WI38 (cell line): ENCODE data around the gene SIL1.

Source experiments
- H3K4me3 ChIP-seq: 2 replicates; pipeline ENCODE4 v1.5.1; 2011; ENCODE audit warnings: low read depth, mild to moderate bottlenecking, control low read depth, low read length
- CTCF ChIP-seq: IDR thresholded peaks from 2 replicates; pipeline ENCODE4 v1.5.1; 2012; ENCODE audit warnings: low read depth, mild to moderate bottlenecking, control low read depth, low read length

SIL1 gene

GRCh38 chr5:139148986-139149385 lies 49.2 kb downstream of the SIL1 start:
- H3K4me3 ChIP-seq: no peak overlapping the region
- no peak for TF ChIP-seq CTCF

- TF ChIP-seq CTCF: no peak
- H3K4me3 ChIP-seq: no peak overlapping the region
These were observed 49.9 kb downstream of the SIL1 start for GRCh38 chr5:139148306-139148705.

- no peak for TF ChIP-seq CTCF
- no peak overlapping the region for H3K4me3 ChIP-seq
These were observed 50.6 kb downstream of the SIL1 start for GRCh38 chr5:139147483-139148087.

GRCh38 chr5:139146809-139147482 lies 51.2 kb downstream of the SIL1 start:
- TF ChIP-seq CTCF: no peak
- no peak overlapping the region for H3K4me3 ChIP-seq

- H3K4me3 ChIP-seq: no peak overlapping the region
- TF ChIP-seq CTCF: no peak
These were observed 56.5 kb downstream of the SIL1 start for GRCh38 chr5:139141446-139142204.

GRCh38 chr5:139140591-139141071 lies 57.5 kb downstream of the SIL1 start:
- H3K4me3 ChIP-seq: no peak overlapping the region
- no peak for TF ChIP-seq CTCF

GRCh38 chr5:139138809-139139208 lies 59.4 kb downstream of the SIL1 start:
- no peak overlapping the region for H3K4me3 ChIP-seq
- no peak for TF ChIP-seq CTCF
